Right renal pelvis (tissue), 4 donors: ENCODE data around the gene S1PR5. TPM values are rescaled to one million over a fixed set of nuclear protein-coding genes. Genes with fewer than 3 reads are reported as not detected.

Experiments used
- DNase-seq, 4 donors: peaks; one replicate each; pipeline ENCODE4 v3.0.0-alpha.2; 2013; ENCODE audit warnings: low read depth in 4 of 4, low spot score in 3 of 4, missing footprints in 1 of 4
- polyA plus RNA-seq, 4 donors: library from polyadenylated mRNA; unstranded; fragments of 120-200 nt; gene quantifications; one replicate each; pipeline ENCODE4 v1.2.1, GENCODE V29; 2013; ENCODE audit not compliant: insufficient read length in 4 of 4

S1PR5 gene
- polyA plus RNA-seq, 4 donors = 1.6 to 2.0 (median 1.6) TPM

DNA sequence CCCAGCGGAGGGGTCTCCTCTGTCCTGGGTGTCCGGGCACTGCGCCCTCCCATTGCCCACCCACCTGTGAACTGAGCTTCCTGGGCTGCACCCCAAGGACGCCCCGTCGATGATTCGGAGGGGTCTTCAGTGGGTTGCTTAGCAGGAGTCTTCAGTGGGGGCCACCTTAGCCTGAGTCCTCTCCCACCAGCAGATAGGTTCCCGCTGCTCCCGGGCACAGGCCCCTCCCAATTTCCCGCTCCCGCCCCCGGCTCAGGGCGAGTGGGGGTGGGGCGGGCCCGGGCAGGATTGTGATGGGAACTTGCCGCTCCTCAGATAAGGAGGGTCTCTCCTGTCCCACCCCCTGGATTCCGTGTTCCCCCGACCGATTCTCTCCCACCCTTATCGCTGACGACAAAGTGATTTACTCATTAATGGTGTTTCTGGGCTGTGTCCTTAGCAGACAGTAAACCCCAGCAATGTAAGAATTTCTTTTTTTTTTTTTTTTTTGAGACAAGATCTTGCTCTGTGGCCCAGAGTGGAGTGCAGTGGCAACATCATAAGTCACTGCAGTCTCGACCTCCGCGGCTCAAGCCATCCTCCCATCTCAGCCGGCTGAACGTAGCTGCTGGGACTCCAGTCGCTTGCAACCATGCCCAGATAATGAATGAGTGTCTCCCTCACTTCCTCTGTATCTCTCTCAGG lies 655 bp upstream of the S1PR5 start:
- no peak for DNase-seq

DNA sequence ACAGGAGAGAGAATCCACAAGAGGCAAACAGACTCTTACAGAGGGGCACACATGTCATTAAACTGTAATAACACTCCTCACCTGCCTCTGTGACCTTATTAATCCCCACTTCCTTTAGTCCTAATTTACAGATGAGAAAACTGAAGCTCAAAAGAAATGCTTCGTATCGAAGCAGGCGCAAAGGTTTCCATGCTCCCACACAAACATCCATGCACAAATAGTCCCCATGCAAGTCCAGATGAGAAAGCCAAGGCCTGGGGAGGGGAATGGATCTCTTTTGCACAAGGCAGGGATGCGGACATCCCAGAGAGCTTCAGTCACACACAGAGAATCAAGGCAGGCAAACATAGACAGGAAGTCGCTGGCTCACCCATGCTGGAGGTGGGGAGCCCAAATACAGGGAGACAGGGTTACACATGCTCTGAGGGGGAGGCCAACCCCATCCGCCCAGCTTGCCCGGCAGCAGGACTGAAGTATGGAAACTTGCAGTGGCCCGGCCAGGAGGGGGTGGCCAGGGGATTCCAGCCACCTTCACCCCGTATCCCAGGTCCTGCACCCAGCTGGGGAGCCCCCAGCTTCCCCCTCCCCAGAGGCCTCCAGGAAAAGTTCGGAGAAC lies 468 bp downstream of the S1PR5 start:
- no peak for DNase-seq

DNA sequence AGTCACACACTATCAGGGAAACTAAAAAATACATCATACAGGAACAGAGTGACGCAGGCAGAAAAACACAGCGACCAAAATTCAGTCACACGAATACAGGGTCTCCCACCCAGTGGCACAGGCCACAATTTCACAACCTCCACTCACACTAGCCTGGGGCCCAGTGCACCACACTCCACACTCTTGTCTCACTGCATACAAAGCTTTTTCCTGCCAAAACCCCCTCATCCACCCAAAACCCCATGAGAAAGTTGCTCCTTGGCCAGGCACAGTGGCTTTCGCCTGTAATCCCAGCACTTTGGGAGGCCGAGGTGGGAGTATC lies 1.2 kb downstream of the S1PR5 start:
- no peak for DNase-seq

DNA sequence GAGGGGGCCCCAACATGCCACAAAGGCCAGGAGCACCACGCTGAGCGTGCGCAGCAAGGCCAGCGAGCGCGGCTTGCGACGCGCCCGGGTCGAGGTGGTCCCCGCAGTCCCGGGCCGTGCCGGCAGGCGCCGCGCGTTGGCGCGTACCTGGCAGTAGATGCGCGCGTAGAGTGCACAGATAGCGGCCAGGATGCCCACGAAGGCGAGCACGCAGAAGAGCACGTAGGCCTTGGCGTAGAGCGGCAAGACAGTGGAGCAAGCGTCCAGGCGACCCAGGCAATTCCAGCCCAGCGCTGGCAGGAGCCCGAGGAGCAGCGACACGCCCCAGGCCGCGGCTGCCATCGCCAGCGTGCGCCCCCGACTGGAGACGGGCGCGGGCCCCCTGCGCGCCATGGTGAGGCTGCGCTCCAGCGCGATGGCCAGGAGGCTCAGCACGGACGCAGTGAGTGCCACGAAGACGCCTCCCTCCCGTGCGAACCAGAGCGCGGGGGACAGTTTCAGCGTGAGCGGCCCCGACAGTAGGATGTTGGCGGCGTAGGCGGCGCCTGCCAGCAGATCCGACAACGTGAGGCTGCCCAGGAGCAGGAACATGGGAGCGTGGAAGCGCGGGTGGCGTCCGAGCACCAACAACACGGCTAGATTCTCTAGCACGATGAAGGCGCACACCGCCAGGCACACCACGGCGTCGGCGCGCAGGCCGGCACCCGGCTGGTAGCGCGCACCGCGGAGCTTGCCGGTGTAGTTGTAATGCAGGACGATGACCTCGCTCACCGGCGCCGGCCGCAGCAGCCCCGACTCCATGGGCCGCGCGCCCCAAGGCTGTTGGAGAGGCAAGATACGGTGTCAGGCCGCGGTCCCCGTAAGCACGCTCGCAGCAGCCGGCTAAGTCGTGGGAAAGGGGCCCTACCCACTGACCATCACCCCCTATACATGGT lies 2.8 kb downstream of the S1PR5 start:
- peak in 1 of 4 donors; percentile 23 for DNase-seq

DNA sequence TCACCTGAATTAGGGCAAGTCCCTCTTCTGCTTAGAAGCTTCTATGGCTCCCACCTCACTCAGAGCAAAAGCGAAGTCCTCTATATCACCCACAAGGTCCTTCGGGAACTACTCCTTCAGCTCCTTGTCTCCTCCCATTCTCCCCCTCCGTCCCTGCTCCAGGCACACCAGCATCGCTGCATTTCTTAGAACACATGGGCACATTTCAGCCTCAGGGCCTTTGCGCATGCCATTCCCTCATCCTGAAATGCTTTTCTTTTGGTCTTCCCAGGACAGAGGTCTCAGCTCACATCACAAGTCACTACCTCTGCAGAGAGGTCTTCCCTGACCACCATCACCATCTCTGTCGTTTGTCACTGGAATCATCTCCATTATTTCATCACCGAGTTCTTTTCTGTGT lies 4.0 kb downstream of the S1PR5 start:
- DNase-seq = no peak

DNA sequence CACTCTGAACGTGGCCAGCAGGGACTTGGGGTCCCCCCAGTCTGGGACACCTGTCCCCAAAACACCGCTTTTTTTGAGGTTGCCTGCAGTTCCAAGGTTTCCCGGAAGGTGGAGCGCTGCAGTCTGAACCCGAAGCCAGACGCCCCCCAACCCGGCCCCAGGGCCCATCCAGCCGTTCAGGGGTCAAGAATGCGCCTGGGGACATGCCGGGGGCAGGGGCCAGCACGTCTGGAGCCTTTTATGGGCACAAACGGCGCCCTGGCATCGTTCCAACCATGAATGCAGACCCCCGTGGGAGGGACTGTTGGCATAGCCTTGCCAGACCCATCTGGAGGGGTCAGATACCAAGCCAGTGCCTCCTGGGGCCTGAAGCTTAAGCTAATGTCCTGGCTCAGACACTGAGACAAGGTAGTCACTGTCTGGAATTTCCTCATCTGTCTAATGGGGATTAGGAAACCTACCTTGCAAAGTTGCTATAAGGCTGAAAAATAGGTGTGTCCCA lies 6.9 kb downstream of the S1PR5 start:
- peak in 1 of 4 donors; percentile 29 for DNase-seq

DNA sequence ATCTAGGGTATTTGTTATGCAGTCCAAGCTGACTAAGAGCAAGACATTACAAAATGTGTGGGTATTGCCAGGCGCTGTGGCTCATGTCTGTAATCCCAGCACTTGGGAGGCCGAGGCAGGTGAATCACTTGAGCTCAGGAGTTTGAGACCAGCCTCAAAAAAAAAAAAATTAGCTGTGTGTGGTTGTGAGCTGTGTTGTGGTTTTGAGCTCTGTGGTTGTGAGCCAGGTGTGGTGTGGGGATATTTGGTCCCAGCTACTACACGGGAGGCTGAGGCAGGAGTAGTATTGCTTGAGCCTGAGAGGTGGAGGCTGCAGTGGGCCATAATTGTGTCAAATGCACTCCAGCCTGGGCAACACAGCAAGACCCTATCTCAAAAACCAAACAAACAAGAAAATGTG lies 8.5 kb downstream of the S1PR5 start:
- no peak for DNase-seq

DNA sequence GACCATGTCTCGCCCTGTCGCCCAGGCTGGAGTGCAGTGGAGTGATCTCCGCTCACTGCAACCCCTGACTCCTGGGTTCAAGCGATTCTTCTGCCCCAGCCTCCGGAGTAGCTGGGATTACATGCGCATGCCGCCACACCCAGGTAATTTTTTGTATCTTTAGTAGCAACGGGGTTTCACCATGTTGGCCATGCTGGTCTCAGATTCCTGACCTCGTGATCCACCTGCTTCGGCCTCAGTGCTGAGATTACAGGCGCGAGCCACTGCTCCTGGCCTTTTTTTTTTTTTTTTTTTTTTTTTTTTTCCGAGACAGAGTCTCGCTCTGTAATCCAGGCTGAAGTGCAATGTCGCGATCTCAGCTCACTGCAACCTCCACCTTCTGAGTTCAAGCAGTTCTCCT lies 9.2 kb downstream of the S1PR5 start:
- no peak for DNase-seq

DNA sequence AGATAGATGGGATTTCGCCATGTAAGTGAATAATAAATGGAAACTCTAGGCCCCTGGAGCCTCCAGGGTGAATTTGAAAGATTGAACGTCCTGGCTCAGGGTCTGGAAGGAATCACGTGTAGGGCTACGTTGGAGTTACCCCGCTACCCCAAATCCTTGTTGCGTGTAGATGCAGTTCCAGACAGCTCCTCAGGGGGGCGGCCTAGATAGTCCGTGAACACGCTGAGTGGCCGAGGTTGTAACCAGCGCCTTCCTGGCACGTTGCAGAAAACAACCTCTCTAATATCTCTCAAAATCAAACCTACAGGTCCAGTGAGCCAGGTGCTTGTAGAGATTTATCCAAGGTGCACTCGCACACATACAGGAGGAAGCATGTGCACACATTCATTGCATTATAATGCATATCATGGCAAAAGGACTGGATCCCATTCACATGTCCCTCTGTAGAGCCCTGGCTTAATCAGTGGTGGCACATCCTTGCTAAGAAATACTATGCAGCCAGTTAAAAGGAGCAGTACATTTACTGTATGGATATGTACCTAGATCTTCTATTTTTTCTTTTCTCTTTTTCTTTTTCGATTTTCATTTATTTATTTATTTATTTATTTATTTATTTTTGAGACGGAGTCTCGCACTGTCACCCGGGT lies 11.5 kb downstream of the S1PR5 start:
- DNase-seq = peak in 1 of 4 donors; percentile 29

DNA sequence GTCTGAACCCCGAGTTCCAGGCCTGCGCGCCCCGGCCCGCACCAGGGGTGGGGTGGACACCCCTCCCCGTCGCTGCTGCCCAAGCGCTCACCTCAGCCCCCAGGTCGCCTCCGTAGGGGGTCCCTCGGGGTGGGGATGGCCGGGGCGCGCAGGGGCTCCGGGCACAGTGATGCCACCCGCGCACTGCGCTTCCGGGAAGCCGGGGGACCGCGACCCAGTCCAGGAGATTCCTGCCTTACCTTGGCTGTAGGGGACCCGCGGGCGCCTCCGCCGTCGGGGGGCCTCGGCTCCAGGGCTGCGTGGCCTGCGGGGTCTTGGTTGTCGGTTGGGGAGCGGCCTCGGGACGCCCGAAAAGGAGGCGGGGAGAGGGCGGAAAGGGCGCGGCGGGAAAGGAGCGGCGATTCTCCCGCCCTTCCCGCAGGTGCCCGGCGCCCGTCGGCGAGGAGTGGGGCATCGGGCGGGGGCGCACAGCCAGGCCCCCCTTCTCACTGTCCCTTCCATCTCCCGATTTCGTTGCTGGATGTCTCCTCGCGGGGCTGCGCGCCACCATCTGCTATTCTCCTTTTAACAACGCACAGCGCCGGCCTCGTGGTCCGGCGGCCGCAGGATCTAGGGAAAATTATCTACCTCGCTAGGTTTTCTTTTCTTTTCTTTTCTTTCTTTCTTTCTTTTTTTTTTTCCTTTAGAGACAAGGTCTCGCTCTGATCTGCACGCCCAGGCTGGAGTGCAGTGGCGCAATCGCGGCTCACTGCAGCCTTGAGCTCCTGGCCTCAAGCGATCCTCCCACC lies 14.1 kb downstream of the S1PR5 start, which contains the start of gene KEAP1:
KEAP1 (minus strand) TSS at position 355 of the 788 bp plus-strand sequence. CDS start 3,323 bp downstream, outside the sequence.
- DNase-seq = peak in 1 of 4 donors; percentile 51

DNA sequence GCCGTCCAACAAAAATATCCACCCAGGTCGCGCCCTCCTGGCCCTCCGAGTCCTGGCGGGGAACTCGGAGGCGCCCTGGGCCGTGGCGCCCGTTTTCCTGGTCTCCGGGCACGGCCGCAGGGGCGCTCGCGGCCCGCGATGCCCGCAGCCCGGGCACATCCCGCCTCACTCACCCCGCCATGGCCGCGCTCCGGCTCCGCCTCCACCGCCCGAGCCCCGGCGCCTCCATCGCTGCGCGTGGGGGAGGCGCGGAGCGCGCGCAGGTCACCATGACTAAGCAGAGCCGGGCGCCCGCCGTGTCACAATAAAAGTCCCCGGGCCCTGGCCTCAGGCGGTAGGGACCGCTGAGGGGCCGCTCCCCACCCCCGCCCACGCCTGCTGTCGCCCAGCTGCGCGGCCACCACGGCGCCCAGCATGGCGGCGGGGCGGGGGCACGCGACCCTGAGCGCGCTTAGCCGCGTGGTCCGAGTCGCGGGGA lies 14.7 kb downstream of the S1PR5 start:
- peak; percentile 82 to 88 (median 87) for DNase-seq

DNA sequence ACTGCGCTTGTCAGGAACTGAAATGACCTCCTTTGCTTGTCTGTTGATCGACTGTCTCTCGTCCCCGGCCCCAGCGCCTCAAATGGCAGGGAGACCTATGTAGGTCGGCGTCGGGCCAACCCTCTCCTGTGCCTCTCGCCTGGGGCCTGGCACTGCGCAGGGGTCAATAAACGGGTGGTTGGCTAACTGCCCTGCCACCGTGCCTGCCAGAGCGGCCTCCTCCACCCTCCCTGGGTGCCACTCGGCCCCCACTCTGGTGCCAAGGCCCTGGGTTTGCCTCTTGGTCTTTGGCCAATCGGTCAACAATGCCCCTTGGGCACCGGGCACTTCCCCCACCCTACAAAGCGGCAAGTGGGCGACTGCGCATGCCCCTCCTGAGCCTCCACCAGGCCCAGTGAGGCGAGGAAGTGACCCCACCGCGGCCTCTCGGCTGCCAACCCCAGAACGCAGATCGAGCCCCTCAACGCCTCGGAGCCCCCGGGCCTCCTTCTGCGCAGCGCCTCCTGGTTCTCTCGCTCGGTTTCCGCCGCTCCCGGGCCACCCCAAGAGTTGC lies 15.2 kb downstream of the S1PR5 start:
- DNase-seq = peak in 1 of 4 donors; percentile 18

DNA sequence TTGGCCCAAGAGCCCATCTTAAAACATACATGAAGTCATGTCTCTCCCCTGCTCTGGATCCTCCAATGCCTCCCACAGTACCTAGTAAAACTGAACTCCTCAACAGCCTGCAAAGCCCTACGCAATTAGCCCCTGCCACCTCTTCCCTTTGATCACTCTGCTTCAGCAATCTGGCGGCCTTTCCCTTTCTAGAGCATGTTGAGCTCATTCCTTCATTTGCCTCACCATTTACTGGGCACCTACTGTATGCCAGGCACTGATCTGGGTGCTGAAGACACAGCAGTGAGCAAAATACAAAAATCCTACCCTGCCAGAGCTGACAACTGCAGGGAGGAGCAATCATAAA lies 17.0 kb downstream of the S1PR5 start:
- DNase-seq = no peak

DNA sequence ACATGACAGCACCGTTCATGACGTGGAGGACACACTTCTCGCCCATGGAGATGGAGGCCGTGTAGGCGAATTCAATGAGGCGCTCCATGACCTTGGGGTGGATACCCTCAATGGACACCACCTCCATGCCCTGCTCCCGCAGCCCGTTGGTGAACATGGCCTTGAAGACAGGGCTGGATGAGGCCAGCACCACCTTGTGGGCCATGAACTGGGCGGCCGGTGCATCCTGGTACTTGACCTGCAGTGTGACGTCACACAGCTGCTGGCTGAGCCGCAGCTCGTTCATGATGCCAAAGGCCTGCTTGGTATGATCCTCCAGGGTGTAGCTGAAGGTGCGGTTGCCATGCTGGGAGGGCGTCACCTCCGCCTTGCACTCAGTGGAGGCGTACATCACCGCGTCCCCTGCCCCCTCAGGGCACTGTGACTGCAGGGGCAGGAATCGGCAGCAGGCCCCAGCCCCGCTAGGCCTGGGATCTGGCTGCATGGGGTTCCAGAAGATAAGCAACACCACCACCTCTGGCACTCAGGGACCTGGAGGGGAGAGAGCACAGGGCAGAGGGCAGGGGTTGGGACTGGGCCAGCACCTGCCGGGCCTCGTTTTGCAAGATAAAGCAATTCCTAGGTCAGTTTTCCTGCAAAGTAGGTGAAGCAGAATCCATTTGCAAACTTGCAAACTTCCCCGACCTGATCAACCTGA lies 17.5 kb downstream of the S1PR5 start:
- DNase-seq = no peak

DNA sequence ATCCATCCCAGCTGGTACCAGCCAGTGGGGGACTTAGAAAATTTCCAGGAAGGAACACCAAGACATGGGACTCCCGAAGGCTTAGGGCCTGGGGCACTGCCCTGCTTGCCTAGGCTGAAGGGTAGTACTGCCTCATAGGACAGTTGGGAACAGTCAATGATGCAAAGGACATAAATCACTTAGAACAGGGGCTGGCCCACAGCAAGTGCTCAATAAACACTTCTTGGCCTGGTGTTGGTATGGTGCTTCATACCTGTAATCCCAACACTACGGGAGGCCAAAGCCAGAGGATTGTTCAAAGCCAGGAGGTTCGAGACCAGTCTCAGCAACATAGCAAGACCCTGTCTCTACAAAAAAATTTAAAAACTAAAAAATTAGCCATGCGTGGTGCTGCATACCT lies 19.9 kb downstream of the S1PR5 start:
- DNase-seq = no peak

DNA sequence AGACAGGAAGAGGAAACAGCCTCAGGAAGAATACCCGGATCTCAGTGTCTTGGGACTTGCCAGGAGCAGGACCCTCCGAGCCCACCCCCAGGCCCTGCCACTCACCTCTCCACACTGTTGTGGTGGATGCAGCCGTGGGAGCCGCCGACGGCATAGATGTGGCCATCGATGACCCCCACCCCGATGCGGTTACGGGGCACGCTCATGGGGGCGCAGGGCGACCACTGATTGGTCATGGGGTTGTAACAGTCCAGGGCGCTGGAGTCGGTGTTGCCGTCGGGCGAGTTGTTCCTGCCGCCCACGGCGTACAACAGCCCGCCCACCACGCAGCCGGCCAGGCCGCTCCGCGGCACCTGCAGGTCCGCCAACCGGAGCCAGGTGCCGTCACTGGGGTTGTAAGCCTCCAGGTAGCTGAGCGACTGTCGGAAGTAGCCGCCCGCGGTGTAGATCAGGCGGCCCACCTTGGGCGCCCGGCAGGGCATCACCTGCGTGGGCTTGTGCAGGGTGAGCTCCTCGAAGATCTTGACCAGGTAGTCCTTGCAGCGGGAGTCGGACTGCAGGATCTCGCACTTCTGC lies 25.7 kb downstream of the S1PR5 start:
- no peak for DNase-seq

DNA sequence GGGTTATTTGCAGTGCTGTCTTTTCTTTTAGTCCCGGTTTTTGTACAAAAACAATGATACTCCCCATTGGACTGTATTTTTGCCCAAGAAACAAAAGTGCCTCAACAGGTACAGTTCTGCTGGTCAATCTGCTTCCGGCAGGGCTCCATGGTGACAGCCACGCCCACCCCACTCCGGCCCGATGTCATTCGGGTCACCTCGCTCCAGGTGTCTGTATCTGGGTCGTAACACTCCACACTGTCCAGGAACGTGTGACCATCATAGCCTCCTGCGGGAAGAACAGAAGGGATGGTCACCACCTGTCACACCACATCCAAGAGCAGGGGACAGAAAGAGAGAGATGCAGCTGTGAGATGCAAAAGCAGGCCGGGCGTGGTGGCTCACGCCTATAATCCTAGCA lies 30.7 kb downstream of the S1PR5 start:
- DNase-seq = no peak

DNA sequence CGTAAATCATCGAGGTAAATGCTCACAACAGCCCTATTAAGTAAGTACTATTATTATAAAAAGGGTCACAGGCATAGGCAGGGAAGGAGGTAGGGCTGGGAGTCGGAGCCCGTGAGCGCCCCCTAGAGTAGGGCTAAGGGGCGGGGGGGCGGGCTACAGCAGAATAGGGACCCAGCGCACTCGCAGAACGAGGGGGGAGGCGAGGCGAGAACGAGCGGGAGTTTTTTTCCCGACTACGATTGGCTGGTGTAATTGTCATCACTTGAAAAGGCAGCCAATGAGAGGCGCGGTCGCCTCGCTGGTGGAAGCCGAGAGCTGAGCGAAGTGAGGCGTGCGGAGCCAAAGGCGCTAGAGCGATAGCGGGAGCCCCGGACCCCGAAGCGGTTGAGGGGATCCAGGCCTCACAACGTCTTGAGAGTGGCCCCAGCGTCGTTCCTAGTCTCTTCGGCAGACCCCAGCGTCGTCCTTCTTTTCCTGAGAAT lies 38.3 kb downstream of the S1PR5 start:
- DNase-seq = peak; percentile 70 to 76 (median 74)
